Loucy (cell line): ENCODE measurements around the gene CFAP100.

ENCODE experiments used
- H2AFZ ChIP-seq: fragments of 200-600 bp; sonication (generic); 2 replicates; pipeline ENCODE4 v1.6.0; 2016; ENCODE audit warnings: antibody characterized with exemption, mild to moderate bottlenecking, low read length, moderate library complexity
- H3F3A ChIP-seq: fragments of 200-600 bp; 2 replicates; pipeline ENCODE4 v1.6.0; 2016; ENCODE audit warnings: antibody characterized with exemption, low read depth, mild to moderate bottlenecking
- H3K27me3 ChIP-seq: fragments of 200-600 bp; sonication (generic); 2 replicates; pipeline ENCODE4 v1.6.1; 2014; ENCODE audit warnings: low read length, mild to moderate bottlenecking; ENCODE audit not compliant: insufficient read depth, poor library complexity, severe bottlenecking
- H3K36me3 ChIP-seq: fragments of 200-600 bp; sonication (generic); 2 replicates; pipeline ENCODE4 v1.6.1; 2016; ENCODE audit warnings: low read length; ENCODE audit not compliant: insufficient read depth
- H3K4me1 ChIP-seq: fragments of 200-600 bp; sonication (generic); 2 replicates; pipeline ENCODE4 v1.5.1; 2014; ENCODE audit warnings: low read length, mild to moderate bottlenecking; ENCODE audit not compliant: insufficient read depth, poor library complexity, severe bottlenecking
- H3K4me2 ChIP-seq: fragments of 200-600 bp; sonication (generic); 2 replicates; pipeline ENCODE4 v1.6.0; 2014; ENCODE audit warnings: antibody characterized with exemption, low read length, low read depth, mild to moderate bottlenecking; ENCODE audit not compliant: poor library complexity, severe bottlenecking
- H3K4me3 ChIP-seq: fragments of 200-600 bp; sonication (generic); 2 replicates; pipeline ENCODE4 v1.5.1; 2014; ENCODE audit warnings: low read length, mild to moderate bottlenecking, mixed read lengths; ENCODE audit not compliant: poor library complexity, severe bottlenecking
- H3K79me2 ChIP-seq: fragments of 200-600 bp; sonication (generic); 2 replicates; pipeline ENCODE4 v1.6.1; 2014; ENCODE audit warnings: low read length; ENCODE audit not compliant: insufficient read depth
- H3K9ac ChIP-seq: fragments of 200-600 bp; sonication (generic); 2 replicates; pipeline ENCODE4 v1.6.0; 2014; ENCODE audit warnings: mild to moderate bottlenecking, low read depth, low read length, moderate library complexity; ENCODE audit not compliant: poor library complexity, severe bottlenecking
- H3K9me2 ChIP-seq: fragments of 200-600 bp; sonication (generic); replicated peaks from 2 replicates; pipeline ENCODE4 v1.6.1; 2016; ENCODE audit warnings: low read depth, low read length, mixed read lengths
- H3K9me3 ChIP-seq: fragments of 200-600 bp; sonication (generic); 2 replicates; pipeline ENCODE4 v1.6.1; 2014; ENCODE audit warnings: mild to moderate bottlenecking, antibody characterized with exemption, low read length, low read depth; ENCODE audit not compliant: insufficient read depth
- H4K20me1 ChIP-seq: fragments of 200-600 bp; sonication (generic); 2 replicates; pipeline ENCODE4 v1.6.0; 2014; ENCODE audit warnings: antibody characterized with exemption, low read length, mild to moderate bottlenecking; ENCODE audit not compliant: insufficient read depth, poor library complexity, severe bottlenecking
- EZH2phosphoT487 ChIP-seq: fragments of 200-600 bp; IDR thresholded peaks from 2 replicates; pipeline ENCODE4 v1.6.1; 2018; ENCODE audit warnings: antibody characterized with exemption, mild to moderate bottlenecking, moderate library complexity, borderline replicate concordance
- TF ChIP-seq, protein P1 (sequence below): fragments of 200-600 bp; sonication (generic); conservative IDR thresholded peaks from 2 replicates; pipeline ENCODE4 v1.5.1; 2014; ENCODE audit warnings: mild to moderate bottlenecking, antibody characterized with exemption, low read length

CFAP100 gene

DNA sequence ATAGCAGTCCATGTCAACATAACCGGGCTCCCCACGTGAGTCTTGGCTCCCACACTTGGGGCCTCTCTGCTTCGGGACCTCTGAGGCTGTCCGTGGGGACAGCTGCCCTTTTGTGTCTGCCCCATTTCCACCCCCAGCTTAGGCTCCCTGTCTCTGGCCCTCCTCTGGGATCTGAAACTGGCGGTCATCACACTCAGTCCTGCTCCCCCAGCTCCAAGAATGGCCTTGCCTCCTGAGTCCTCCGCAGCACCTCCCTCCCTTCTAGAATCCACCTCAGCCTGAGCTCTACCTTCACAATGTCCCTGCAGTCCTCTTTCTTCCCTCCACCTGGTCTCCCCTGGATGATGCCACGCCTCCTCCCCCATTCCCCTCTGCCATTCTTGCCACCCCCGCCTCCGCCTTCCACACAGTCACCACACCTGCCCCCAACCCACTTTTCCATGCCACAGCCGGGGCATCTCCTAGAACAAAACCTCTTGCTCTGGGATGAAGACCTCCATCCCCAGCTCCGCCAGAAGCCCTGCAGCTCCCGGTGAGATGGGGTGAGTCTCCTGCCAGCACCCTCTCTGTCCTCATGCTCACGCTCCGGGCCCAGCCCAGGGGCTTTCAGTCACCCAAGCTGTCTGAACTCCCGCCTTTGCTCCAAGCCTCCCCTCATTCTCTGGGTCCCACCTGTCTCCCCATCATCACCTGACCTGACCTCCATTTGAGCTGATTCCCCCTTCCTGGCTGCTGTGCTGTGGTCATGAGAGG lies 88.0 kb downstream of the CFAP100 start:
- peaks cover 40% of the 10 kb centered on the region for H3K4me1 ChIP-seq
- no peak overlapping the region for H3K4me2 ChIP-seq
- H3K9ac ChIP-seq, result no peak overlapping the region
- no peaks in the 10 kb centered on the region for H3K9me2 ChIP-seq
- H4K20me1 ChIP-seq, result no peaks in the 10 kb centered on the region
- no peaks in the 10 kb centered on the region for H3K9me3 ChIP-seq
- H3K4me3 ChIP-seq, result no peak overlapping the region
- no peaks in the 10 kb centered on the region for H3K36me3 ChIP-seq
- H3K27me3 ChIP-seq, result no peaks in the 10 kb centered on the region
- no peak for TF ChIP-seq EZH2phosphoT487
- TF ChIP-seq, protein P1, sequence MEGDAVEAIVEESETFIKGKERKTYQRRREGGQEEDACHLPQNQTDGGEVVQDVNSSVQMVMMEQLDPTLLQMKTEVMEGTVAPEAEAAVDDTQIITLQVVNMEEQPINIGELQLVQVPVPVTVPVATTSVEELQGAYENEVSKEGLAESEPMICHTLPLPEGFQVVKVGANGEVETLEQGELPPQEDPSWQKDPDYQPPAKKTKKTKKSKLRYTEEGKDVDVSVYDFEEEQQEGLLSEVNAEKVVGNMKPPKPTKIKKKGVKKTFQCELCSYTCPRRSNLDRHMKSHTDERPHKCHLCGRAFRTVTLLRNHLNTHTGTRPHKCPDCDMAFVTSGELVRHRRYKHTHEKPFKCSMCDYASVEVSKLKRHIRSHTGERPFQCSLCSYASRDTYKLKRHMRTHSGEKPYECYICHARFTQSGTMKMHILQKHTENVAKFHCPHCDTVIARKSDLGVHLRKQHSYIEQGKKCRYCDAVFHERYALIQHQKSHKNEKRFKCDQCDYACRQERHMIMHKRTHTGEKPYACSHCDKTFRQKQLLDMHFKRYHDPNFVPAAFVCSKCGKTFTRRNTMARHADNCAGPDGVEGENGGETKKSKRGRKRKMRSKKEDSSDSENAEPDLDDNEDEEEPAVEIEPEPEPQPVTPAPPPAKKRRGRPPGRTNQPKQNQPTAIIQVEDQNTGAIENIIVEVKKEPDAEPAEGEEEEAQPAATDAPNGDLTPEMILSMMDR, result no peak
- peaks cover under 1% of the 10 kb centered on the region; the same call in 1 of the 2 replicates for H3F3A ChIP-seq
- no peaks in the 10 kb centered on the region for H3K79me2 ChIP-seq
- no peak overlapping the region for H2AFZ ChIP-seq

DNA sequence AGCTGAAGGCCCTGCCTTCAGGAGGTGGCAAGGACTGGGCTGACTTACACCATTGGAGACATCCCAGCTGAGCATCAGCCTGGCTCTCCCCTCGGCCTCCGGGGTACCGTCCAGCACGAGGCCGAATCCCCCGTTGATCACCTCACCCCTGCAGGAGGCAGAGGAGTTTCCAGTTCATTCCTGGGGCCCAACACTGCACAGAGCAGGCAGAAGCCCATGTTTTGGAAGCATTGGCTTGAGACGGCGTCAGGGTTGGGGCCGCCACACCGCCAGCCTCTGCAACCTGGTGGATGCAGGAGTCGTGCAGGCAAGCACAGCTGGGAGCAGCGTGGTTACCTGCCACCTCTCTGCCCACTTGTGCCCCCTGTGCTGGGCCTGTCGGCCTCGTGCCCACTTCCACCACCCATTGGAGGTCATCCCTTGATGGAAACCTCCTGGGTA lies 88.6 kb downstream of the CFAP100 start:
- H3K27me3 ChIP-seq, result no peaks in the 10 kb centered on the region
- no peaks in the 10 kb centered on the region for H4K20me1 ChIP-seq
- peaks cover 47% of the 10 kb centered on the region for H3K4me1 ChIP-seq
- TF ChIP-seq, protein P1, result no peak
- TF ChIP-seq EZH2phosphoT487, result no peak
- no peaks in the 10 kb centered on the region for H3K79me2 ChIP-seq
- H3K9me3 ChIP-seq, result no peaks in the 10 kb centered on the region
- no peak overlapping the region for H3K9ac ChIP-seq
- no peak overlapping the region for H3K4me2 ChIP-seq
- no peaks in the 10 kb centered on the region for H3K36me3 ChIP-seq
- H3K9me2 ChIP-seq, result no peaks in the 10 kb centered on the region
- no peaks in the 10 kb centered on the region for H3F3A ChIP-seq
- no peak overlapping the region for H2AFZ ChIP-seq
- H3K4me3 ChIP-seq, result no peak overlapping the region

DNA sequence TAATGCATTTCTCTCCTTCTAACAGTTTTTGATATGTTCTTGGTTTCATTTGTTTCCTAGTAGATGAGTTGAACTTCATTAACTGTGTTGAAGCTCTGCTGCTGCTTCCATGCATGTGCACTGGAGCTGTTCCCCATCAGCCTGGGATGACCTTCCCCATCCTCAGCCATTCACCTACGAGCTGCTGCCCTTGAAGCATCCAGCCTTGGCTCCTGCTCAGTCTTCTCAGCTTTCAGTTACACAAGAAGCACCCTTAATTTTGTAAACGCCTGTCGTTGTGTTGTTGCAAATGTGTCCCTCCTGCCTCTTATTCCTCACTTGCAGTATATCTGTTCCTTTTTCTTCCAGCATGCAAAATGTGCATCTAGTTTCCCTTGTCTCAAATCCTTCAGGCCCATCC lies 89.4 kb downstream of the CFAP100 start:
- peaks cover 55% of the 10 kb centered on the region for H3K4me1 ChIP-seq
- no peak overlapping the region for H3K4me2 ChIP-seq
- no peaks in the 10 kb centered on the region for H3K27me3 ChIP-seq

More for the DNA sequence above, 89.4 kb downstream of the CFAP100 start:
- Histone ChIP-seq H3K9ac (peak overlapping the region; percentile 9), H2AFZ (no peak overlapping the region), H3K9me2 (no peaks in the 10 kb centered on the region), H3F3A (no peaks in the 10 kb centered on the region), H3K9me3 (no peaks in the 10 kb centered on the region), H3K4me3 (no peak overlapping the region), H3K79me2 (no peaks in the 10 kb centered on the region), H4K20me1 (no peaks in the 10 kb centered on the region), H3K36me3 (no peaks in the 10 kb centered on the region)
- TF ChIP-seq, protein P1, result no peak
- no peak for TF ChIP-seq EZH2phosphoT487
